ENCODE results near the gene MYRIP.

- TF ChIP-seq SP1 (IDR thresholded peaks at IDR 0.05) (no peak), CTCF (IDR thresholded peaks at IDR 0.05; ENCODE audit: low read depth, low read length, missing input control) (no peak), REST (IDR thresholded peaks at IDR 0.05) (no peak)
Measured at GRCh38 chr3:40152482-40153133, 343.2 kb downstream of the MYRIP start.

All from liver (tissue), 3 donors.